Activated T-cell treated with anti-CD3 and anti-CD28 coated beads, Interleukin-2, amount 50 U/mL, for 4 hours (primary cell): ENCODE measurements around the gene MAFB. TPM values are rescaled to one million over a fixed set of nuclear protein-coding genes. Genes with fewer than 3 reads are reported as not detected.
"Not testable (repeated sequence)": the region's sequence is repeated elsewhere in the genome, so short reads cannot be mapped to it uniquely, and the experiment has no call there.

Source experiments
- ATAC-seq, 2 donors: fragments of 200-7000 bp; cut with Tn5 transposase; one replicate each; pipeline ENCODE4 v1.10.0; 2021
- DNase-seq: peaks from one replicate; pipeline ENCODE4 v3.0.0-alpha.2; 2020
- H3K27me3 Mint-ChIP-seq: one replicate; pipeline ENCODE4 v1.8.0; 2021; ENCODE audit warnings: low read depth, mixed read lengths
- H3K36me3 Mint-ChIP-seq: one replicate; pipeline ENCODE4 v1.8.0; 2022; ENCODE audit warnings: mixed read lengths; ENCODE audit not compliant: insufficient read depth
- H3K4me1 Mint-ChIP-seq: one replicate; pipeline ENCODE4 v1.8.0; 2021; ENCODE audit warnings: low read depth, mixed read lengths
- H3K4me3 Mint-ChIP-seq: one replicate; pipeline ENCODE4 v1.8.0; 2021; ENCODE audit warnings: mild to moderate bottlenecking, moderate library complexity, mixed read lengths
- H3K9me3 Mint-ChIP-seq: one replicate; pipeline ENCODE4 v1.8.0; 2021; ENCODE audit warnings: mixed read lengths
- total RNA-seq, 3 donors: library from RNA; stranded (reverse); gene quantifications; one replicate each; pipeline ENCODE4 v1.2.1, GENCODE V29; 2021

Gene MAFB
- total RNA-seq: under 1 TPM; 0.13 to 0.18 (median 0.16) TPM

GRCh38 chr20:40689100-40689942 is at the start of gene MAFB:
Gene MAFB (minus strand): TSS chr20:40689236. CDS start chr20:40688850, 386 bp downstream.
- peaks cover 88% of the 10 kb centered on the region for H3K27me3 Mint-ChIP-seq
- ATAC-seq (peak; percentile 77 to 81), DNase-seq (no peak)
- no peaks in the 10 kb centered on the region for H3K9me3 Mint-ChIP-seq
- no peaks in the 10 kb centered on the region for H3K36me3 Mint-ChIP-seq
- H3K4me1 Mint-ChIP-seq: peaks cover 12% of the 10 kb centered on the region
- peak within 1 kb of the TSS; percentile 71 for H3K4me3 Mint-ChIP-seq

GRCh38 chr20:40736468-40736867 is 47.4 kb upstream of the MAFB start:
- H3K27me3 Mint-ChIP-seq: peaks cover 28% of the 10 kb centered on the region
- ATAC-seq, H3K36me3 Mint-ChIP-seq: not testable (repeated sequence)

DNA sequence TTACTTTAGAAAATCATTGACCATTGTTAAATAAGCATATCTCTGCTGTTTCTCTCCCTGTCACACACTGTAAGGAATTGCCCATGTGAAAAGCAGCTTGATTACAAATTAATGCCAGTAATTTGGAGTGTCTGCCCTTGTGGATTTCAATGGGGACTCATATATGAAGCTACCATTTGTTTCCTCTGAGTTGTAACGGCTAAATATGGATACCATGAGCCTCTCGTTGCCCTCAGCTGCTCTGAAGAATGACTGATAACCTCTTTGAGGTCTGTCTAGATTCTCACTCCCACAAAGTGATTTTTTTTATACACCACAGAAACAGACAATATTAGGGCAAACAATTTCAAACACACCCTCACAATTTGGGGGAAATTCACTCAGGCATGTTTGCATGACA is 40.0 kb upstream of the MAFB start:
- peaks cover 16% of the 10 kb centered on the region for H3K27me3 Mint-ChIP-seq
- H3K4me1 Mint-ChIP-seq: no peaks in the 10 kb centered on the region
- DNase-seq (no peak), ATAC-seq (no peak)
- no peaks in the 10 kb centered on the region for H3K9me3 Mint-ChIP-seq
- H3K4me3 Mint-ChIP-seq: no peak overlapping the region
- H3K36me3 Mint-ChIP-seq: no peaks in the 10 kb centered on the region

More at GRCh38 chr20:40736468-40736867, 47.4 kb upstream of the MAFB start:
- H3K9me3 Mint-ChIP-seq, H3K4me1 Mint-ChIP-seq, DNase-seq, H3K4me3 Mint-ChIP-seq: not testable (repeated sequence)

DNA sequence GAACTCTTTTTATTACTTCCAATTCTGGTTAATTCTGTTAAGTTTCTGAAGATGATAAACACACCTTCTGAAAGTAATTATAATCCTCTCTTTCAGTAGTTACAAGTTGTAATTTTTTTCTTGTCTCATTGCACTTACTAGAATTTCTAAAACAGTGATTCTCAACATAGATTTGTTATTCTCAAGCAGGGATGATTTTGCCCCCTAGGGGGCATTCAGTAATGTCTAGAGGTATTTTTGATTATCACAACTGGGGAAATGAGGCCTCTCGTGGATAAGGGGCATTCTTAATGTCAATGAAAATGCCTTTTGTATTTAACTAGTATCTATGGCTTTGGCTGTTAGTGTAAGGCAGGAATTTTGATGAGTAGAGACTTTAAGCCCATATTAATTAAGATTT is 39.4 kb upstream of the MAFB start:
- ATAC-seq (no peak), DNase-seq (no peak)
- Mint-ChIP-seq H3K27me3 (peaks cover 10% of the 10 kb centered on the region), H3K4me1 (no peaks in the 10 kb centered on the region), H3K9me3 (no peaks in the 10 kb centered on the region), H3K4me3 (no peak overlapping the region), H3K36me3 (no peaks in the 10 kb centered on the region)

DNA sequence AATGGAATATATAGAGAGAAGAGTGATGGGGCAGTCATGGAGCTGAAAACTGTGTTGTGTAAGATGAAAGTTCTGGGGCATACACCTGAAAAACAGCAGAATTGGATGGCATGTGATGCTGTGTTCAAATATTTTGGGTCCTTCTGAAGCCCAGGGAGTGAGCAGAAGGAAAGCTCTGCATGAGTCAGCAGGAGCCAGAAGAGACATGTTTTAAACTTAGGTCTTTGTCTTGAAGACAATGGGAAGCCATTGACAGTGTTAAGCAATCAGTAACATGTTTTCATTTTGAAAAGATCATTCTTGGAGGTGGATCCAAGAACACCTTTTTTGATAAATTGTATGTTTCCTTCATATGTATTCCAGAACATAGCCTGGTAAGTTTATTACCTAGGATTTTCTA is 38.9 kb upstream of the MAFB start:
- H3K27me3 Mint-ChIP-seq: peaks cover 8% of the 10 kb centered on the region
- no peak for DNase-seq
- no peak for ATAC-seq
- no peak overlapping the region for H3K4me3 Mint-ChIP-seq
- no peaks in the 10 kb centered on the region for H3K9me3 Mint-ChIP-seq
- no peaks in the 10 kb centered on the region for H3K4me1 Mint-ChIP-seq
- H3K36me3 Mint-ChIP-seq: no peaks in the 10 kb centered on the region

GRCh38 chr20:40726776-40727175 is 37.7 kb upstream of the MAFB start:
- Mint-ChIP-seq H3K27me3 (peaks cover 6% of the 10 kb centered on the region), H3K36me3 (no peaks in the 10 kb centered on the region), H3K4me1 (no peaks in the 10 kb centered on the region), H3K9me3 (no peaks in the 10 kb centered on the region), H3K4me3 (no peak overlapping the region)
- no peak for DNase-seq
- ATAC-seq: no peak

GRCh38 chr20:40724566-40724965 is 35.5 kb upstream of the MAFB start:
- H3K9me3 Mint-ChIP-seq: no peaks in the 10 kb centered on the region
- no peaks in the 10 kb centered on the region for H3K36me3 Mint-ChIP-seq
- no peak for DNase-seq
- H3K4me1 Mint-ChIP-seq: no peaks in the 10 kb centered on the region
- no peak for ATAC-seq
- peaks cover 4% of the 10 kb centered on the region for H3K27me3 Mint-ChIP-seq
- H3K4me3 Mint-ChIP-seq: no peak overlapping the region

DNA sequence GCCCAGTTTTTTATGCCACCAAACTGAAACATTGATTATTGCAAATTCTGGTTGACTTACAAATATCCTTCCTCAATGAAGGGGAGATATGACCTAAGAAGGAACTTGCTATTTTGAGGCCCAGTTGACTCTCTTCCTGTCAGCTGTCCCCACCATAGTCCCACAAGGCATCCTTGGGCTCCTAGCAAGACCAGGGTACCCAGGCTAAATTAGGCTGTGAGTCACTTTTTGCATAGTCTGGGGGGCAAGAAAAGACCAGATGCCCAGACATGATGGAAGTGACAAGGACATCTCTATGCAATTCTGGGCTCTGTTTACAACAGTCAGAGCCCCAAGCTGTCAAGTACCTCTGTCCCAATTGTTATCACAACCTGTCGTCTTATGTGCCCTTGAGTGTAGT is 31.8 kb upstream of the MAFB start:
- DNase-seq: no peak
- Mint-ChIP-seq H3K36me3 (no peaks in the 10 kb centered on the region), H3K27me3 (peaks cover 3% of the 10 kb centered on the region), H3K4me3 (no peak overlapping the region), H3K9me3 (no peaks in the 10 kb centered on the region), H3K4me1 (no peaks in the 10 kb centered on the region)
- ATAC-seq: no peak

DNA sequence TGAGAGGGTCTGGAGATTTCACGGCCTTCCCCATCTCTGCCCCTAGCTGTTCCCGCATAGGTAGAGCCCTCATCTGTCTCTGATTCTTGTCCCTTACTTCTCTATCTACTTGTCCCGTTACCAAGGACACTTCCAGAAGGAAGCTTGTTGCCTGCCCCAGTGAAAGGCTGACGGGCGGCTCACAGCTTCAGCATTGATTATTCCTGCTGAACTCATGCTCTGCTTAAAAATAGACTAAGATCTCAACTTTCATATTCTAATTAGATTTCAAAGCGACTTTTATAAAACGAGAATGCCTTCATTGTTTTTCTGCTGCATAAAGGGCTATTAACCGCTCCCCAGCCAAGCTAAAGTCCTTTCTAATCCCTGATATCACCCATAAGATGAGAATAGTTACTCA is 31.1 kb upstream of the MAFB start:
- no peak for ATAC-seq
- H3K4me3 Mint-ChIP-seq: no peak overlapping the region

DNA sequence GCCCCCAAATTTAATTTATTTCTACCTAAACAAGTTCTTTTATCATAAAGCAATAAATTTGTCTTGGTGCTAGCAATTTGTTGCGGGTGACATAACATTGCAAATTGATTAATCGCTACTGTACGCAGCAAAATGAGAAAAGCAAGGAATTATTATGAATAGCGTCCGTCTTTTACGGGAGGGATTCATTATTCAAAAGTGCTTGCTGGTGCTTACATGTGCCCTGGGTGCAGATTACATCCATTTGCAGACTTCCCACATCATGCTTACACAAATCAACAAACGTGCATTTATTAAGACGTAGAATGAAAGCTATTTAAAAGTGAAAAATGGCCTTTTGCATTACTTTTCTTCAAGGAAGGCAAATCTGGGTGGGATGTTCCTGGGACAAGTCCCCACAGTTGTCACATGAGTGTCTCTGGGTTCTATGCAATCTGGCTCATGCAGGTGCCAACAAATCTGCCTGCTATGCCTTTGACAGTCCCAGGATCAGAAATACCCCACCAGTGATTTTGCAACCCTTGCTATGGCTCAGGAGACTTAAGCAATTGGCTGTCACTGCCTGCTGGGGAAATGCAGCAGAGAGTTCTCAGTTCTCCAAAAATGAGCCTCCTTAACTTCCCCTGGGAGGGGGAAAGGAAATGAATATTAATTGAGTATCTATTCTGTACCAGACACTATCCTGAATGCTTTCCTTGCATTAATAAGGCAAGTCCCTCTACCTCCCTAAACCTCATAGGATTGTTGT is 30.1 kb upstream of the MAFB start:
- H3K36me3 Mint-ChIP-seq: no peaks in the 10 kb centered on the region
- no peaks in the 10 kb centered on the region for H3K4me1 Mint-ChIP-seq
- ATAC-seq (no peak), DNase-seq (no peak)
- no peaks in the 10 kb centered on the region for H3K9me3 Mint-ChIP-seq
- H3K27me3 Mint-ChIP-seq: peaks cover 3% of the 10 kb centered on the region
- H3K4me3 Mint-ChIP-seq: no peak overlapping the region

More for the DNA sequence above, 31.1 kb upstream of the MAFB start:
- Mint-ChIP-seq H3K27me3 (peaks cover 3% of the 10 kb centered on the region), H3K9me3 (no peaks in the 10 kb centered on the region), H3K4me1 (no peaks in the 10 kb centered on the region), H3K36me3 (no peaks in the 10 kb centered on the region)
- DNase-seq: no peak

DNA sequence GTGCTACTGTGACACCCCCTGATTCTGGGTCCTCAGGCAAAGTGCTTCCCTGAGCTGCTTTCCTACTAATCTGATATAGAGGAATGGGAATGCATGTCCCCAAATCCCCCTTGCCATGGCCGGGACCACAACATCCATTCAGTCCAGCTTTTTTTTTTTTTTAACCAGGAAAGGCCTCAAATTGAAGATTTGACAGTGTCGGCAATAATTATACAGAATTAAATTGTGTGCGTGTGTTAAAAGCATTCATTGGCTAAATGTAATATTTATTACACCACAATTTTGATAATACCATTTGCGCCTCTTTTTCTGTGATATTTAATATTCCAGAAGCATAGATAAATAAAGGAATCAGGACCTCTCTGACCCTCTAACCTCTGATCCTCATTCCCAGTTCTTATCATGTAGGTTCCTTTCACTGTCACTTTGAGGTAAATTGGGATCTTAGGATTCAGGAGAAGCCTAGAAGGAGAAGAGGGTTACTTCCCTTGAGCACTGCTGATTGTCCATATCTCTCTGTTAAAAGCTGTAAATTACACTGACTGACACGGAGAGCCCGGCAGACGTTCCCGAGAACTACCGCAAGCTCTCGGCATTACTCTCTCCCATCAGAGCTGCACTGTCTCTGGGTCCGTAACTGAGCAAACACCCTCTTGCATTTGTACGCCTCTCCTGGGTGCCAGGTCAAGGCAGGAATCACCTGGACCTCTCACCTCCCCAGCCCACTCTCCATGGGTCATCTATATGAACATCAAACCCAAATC is 29.4 kb upstream of the MAFB start:
- ATAC-seq: no peak
- H3K4me1 Mint-ChIP-seq: no peaks in the 10 kb centered on the region
- H3K9me3 Mint-ChIP-seq: no peaks in the 10 kb centered on the region
- H3K4me3 Mint-ChIP-seq: no peak overlapping the region
- DNase-seq: no peak
- no peaks in the 10 kb centered on the region for H3K36me3 Mint-ChIP-seq
- peaks cover 3% of the 10 kb centered on the region for H3K27me3 Mint-ChIP-seq

DNA sequence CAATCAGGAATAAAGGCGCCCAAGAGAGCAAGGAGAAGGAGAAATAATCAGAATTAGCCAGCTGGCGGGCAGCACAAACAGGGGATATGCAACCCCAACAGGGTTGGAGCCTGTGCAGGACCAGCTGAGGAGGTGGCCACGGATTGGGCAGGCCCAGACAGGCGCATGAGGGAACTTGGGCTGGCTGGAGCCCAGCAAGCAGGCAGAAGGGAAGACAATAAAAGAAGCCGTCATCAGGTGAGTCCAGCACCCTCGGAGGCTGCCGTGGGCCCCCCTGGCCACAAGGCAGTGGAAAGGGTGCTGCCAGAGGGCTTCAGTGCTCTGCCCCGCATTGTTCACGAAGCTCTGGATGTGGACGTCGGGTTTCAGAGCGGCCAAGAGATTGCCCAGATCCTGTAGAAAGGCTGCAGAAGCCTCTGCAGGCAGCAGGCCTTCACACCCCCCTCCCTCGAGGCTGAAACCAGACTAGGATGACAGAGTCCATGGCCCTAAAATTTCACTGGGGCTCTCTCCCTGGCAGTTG is 28.4 kb upstream of the MAFB start:
- H3K36me3 Mint-ChIP-seq: no peaks in the 10 kb centered on the region
- no peak overlapping the region for H3K4me3 Mint-ChIP-seq
- H3K27me3 Mint-ChIP-seq: peaks cover 3% of the 10 kb centered on the region
- ATAC-seq (no peak), DNase-seq (no peak)
- no peaks in the 10 kb centered on the region for H3K4me1 Mint-ChIP-seq
- H3K9me3 Mint-ChIP-seq: no peaks in the 10 kb centered on the region

DNA sequence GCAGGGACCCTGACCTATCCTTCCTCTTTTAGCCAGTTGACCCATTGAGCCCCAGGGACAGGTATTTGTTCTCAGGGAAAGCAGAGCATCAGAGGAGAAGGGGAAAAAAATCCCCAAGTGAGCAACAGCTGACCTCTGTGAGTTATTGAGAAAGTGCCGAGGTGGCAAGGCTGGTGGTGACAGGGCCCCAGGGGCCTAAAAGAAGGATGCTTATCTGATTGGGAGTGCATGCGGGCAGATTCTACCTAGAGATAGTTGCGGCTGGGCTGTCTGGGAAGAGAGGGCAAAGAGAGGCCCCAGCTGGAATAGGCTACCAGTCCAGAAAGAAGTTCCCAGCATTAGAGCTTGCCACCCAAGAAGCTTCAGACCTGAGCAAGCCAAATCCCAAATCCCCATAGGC is 26.5 kb upstream of the MAFB start:
- no peaks in the 10 kb centered on the region for H3K36me3 Mint-ChIP-seq
- no peaks in the 10 kb centered on the region for H3K9me3 Mint-ChIP-seq
- DNase-seq (no peak), ATAC-seq (no peak)
- no peak overlapping the region for H3K4me3 Mint-ChIP-seq
- H3K4me1 Mint-ChIP-seq: no peaks in the 10 kb centered on the region
- peaks cover 3% of the 10 kb centered on the region for H3K27me3 Mint-ChIP-seq

DNA sequence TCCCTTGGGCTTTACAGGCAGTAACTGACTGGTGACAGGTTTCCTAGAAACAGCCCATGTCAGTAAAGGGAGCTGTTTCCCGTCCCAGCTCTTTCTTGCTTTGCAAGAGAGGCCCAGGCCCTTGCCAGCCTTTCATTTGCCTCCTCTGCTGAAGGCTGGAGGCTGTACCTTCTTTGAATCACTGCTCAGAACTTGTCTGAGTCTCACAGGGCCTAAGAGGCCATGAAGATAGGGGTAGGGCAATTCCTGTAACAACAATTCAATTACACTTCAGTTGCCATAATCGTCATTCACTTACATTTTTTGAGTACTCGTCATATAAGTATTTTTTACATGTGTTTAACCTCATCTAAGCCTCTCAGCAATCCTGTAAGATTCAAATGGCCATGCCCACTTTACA is 25.9 kb upstream of the MAFB start:
- no peaks in the 10 kb centered on the region for H3K36me3 Mint-ChIP-seq
- no peak overlapping the region for H3K4me3 Mint-ChIP-seq
- peaks cover 6% of the 10 kb centered on the region for H3K27me3 Mint-ChIP-seq
- ATAC-seq (no peak), DNase-seq (no peak)
- no peaks in the 10 kb centered on the region for H3K9me3 Mint-ChIP-seq
- H3K4me1 Mint-ChIP-seq: no peaks in the 10 kb centered on the region
